HEK293 (cell line): Measurements from ENCODE around the gene ENO3.

Experiments used
- CTCF ChIA-PET: fragments of 350-600 bp; formaldehyde crosslinking; extraction: SDS; loops from one replicate; lab custom pipeline; 2021; ENCODE audit warnings: antibody characterized with exemption; lab: Yijun Ruan, JAX
- POLR2A ChIA-PET: fragments of 300-600 bp; formaldehyde crosslinking; extraction: SDS; loops from one replicate; lab custom pipeline; 2020; ENCODE audit warnings: antibody characterized with exemption, inconsistent platforms; lab: Yijun Ruan, JAX
- H3K27ac ChIP-seq: fragments of 200-500 bp; sonication (Bioruptor generic); 2 replicates; pipeline ENCODE4 v1.5.1; 2014; ENCODE audit warnings: low read depth, low read length, control low read depth, inconsistent platforms; ENCODE audit errors: extremely low read depth
- H3K36me3 ChIP-seq, 2 experiments: fragments of 200-500 bp in 1 of 2; sonication (Bioruptor generic) in 1 of 2; 1 replicate in 1 of 2; 2 replicates in 1 of 2; pipeline ENCODE4 v1.5.1; 2014 to 2017; ENCODE audit warnings: inconsistent platforms in 2 of 2, low read length in 2 of 2; ENCODE audit not compliant: control insufficient read depth in 2 of 2, insufficient read depth in 1 of 2
- H3K4me1 ChIP-seq: fragments of 200-500 bp; sonication (Bioruptor generic); 2 replicates; pipeline ENCODE4 v1.5.1; 2014; ENCODE audit warnings: mild to moderate bottlenecking, low read length, inconsistent platforms; ENCODE audit not compliant: control insufficient read depth, insufficient read depth
- H3K4me3 ChIP-seq: 2 replicates; pipeline ENCODE4 v1.5.1; 2011; ENCODE audit warnings: low read depth, mild to moderate bottlenecking, control low read depth, low read length, moderate library complexity
- H3K9me3 ChIP-seq: fragments of 200-500 bp; sonication (Bioruptor generic); 2 replicates; pipeline ENCODE4 v1.5.1; 2014; ENCODE audit warnings: low read depth, low read length, inconsistent platforms; ENCODE audit not compliant: control insufficient read depth, insufficient read depth
- MYNN ChIP-seq: fragments of 450-650 bp; formaldehyde crosslinking; IDR thresholded peaks from 2 replicates; pipeline ENCODE4 v1.5.1; 2016; ENCODE audit warnings: missing biosample characterization, missing genetic modification characterization, borderline replicate concordance
- WT1 ChIP-seq: fragments of 450-650 bp; formaldehyde crosslinking; IDR thresholded peaks from 2 replicates; pipeline ENCODE4 v1.5.1; 2016; ENCODE audit warnings: missing biosample characterization, missing genetic modification characterization
- ZBTB21 ChIP-seq: fragments of 450-650 bp; formaldehyde crosslinking; IDR thresholded peaks from 2 replicates; pipeline ENCODE4 v1.5.1; 2017; ENCODE audit warnings: missing biosample characterization, missing genetic modification characterization
- ZNF10 ChIP-seq: fragments of 450-650 bp; formaldehyde crosslinking; IDR thresholded peaks from 2 replicates; pipeline ENCODE4 v1.5.1; 2017; ENCODE audit warnings: missing biosample characterization, missing genetic modification characterization
- ZNF138 ChIP-seq: fragments of 450-650 bp; formaldehyde crosslinking; IDR thresholded peaks from 2 replicates; pipeline ENCODE4 v1.5.1; 2016; ENCODE audit warnings: missing biosample characterization, missing genetic modification characterization, borderline replicate concordance
- ZNF202 ChIP-seq: fragments of 450-650 bp; formaldehyde crosslinking; IDR thresholded peaks from 2 replicates; pipeline ENCODE4 v1.5.1; 2016; ENCODE audit warnings: missing biosample characterization, missing genetic modification characterization, borderline replicate concordance
- ZNF266 ChIP-seq: fragments of 450-650 bp; formaldehyde crosslinking; IDR thresholded peaks from 2 replicates; pipeline ENCODE4 v1.5.1; 2016; ENCODE audit warnings: missing biosample characterization, missing genetic modification characterization, low read depth
- ZNF280D ChIP-seq: fragments of 450-650 bp; formaldehyde crosslinking; IDR thresholded peaks from 2 replicates; pipeline ENCODE4 v1.5.1; 2016; ENCODE audit warnings: missing biosample characterization, missing genetic modification characterization
- ZNF510 ChIP-seq: fragments of 450-650 bp; formaldehyde crosslinking; IDR thresholded peaks from 2 replicates; pipeline ENCODE4 v1.5.1; 2018; ENCODE audit warnings: mild to moderate bottlenecking, missing genetic modification characterization, missing biosample characterization; ENCODE audit not compliant: insufficient replicate concordance
- ZNF544 ChIP-seq: fragments of 450-650 bp; formaldehyde crosslinking; IDR thresholded peaks from 2 replicates; pipeline ENCODE4 v1.5.0; 2017; ENCODE audit warnings: missing biosample characterization, missing genetic modification characterization
- ZNF600 ChIP-seq: fragments of 450-650 bp; formaldehyde crosslinking; IDR thresholded peaks from 2 replicates; pipeline ENCODE4 v1.5.1; 2016; ENCODE audit warnings: missing biosample characterization, missing genetic modification characterization
- ZNF623 ChIP-seq: fragments of 450-650 bp; formaldehyde crosslinking; IDR thresholded peaks from 2 replicates; pipeline ENCODE4 v1.5.1; 2016; ENCODE audit warnings: missing biosample characterization, missing genetic modification characterization
- ZNF629 ChIP-seq: fragments of 450-650 bp; formaldehyde crosslinking; IDR thresholded peaks from 2 replicates; pipeline ENCODE4 v1.5.1; 2017; ENCODE audit warnings: missing biosample characterization, missing genetic modification characterization
- ZNF639 ChIP-seq: fragments of 450-650 bp; formaldehyde crosslinking; IDR thresholded peaks from 2 replicates; pipeline ENCODE4 v1.5.1; 2016; ENCODE audit warnings: missing biosample characterization, missing genetic modification characterization
- ZNF645 ChIP-seq: fragments of 450-650 bp; formaldehyde crosslinking; IDR thresholded peaks from 2 replicates; pipeline ENCODE4; 2016; ENCODE audit warnings: missing biosample characterization, missing genetic modification characterization
- ZNF707 ChIP-seq: fragments of 450-650 bp; formaldehyde crosslinking; IDR thresholded peaks from 2 replicates; pipeline ENCODE4 v1.5.1; 2016; ENCODE audit warnings: missing biosample characterization, missing genetic modification characterization
- ZNF776 ChIP-seq: fragments of 450-650 bp; formaldehyde crosslinking; IDR thresholded peaks from 2 replicates; pipeline ENCODE4 v1.5.0; 2017; ENCODE audit warnings: missing biosample characterization, missing genetic modification characterization, borderline replicate concordance
- ZNF777 ChIP-seq: fragments of 450-650 bp; formaldehyde crosslinking; IDR thresholded peaks from 2 replicates; pipeline ENCODE4 v1.5.1; 2017; ENCODE audit warnings: missing biosample characterization, missing genetic modification characterization, borderline replicate concordance
- ZNF843 ChIP-seq: fragments of 450-650 bp; formaldehyde crosslinking; IDR thresholded peaks from 2 replicates; pipeline ENCODE4 v1.5.1; 2016; ENCODE audit warnings: missing biosample characterization, missing genetic modification characterization

Gene ENO3

GRCh38 chr17:4940555-4941318 lies 10.2 kb upstream of the ENO3 start (continued):
- TF ChIP-seq ZNF645 (tag by site-specific recombination), result no peak
- peak; percentile 55; the same call in 1 of the 2 replicates for TF ChIP-seq ZNF600 (tag by site-specific recombination)
- no peak; the same call in 1 of the 2 replicates for TF ChIP-seq WT1 (tag by site-specific recombination)
- no peak for TF ChIP-seq ZNF544
- no peak for TF ChIP-seq ZNF510 (tag by site-specific recombination)
- no peak for TF ChIP-seq ZNF777 (tag by site-specific recombination)
- no peak for TF ChIP-seq ZBTB21 (tag by site-specific recombination)
- TF ChIP-seq ZNF10 (tag by site-specific recombination), result 0 out of 2 replicates have a peak, but pooled peaks have one; percentile 4
- TF ChIP-seq ZNF629 (tag by site-specific recombination), result no peak
- TF ChIP-seq, all 188 proteins: peak for 16

GRCh38 chr17:4941319-4941610 lies 9.7 kb upstream of the ENO3 start:
- Histone ChIP-seq H3K4me3 (peak overlapping the region; percentile 87), H3K4me1 (peaks cover 17% of the 10 kb centered on the region), H3K36me3 (peaks cover 44 to 76% of the 10 kb centered on the region in 2 experiments), H3K9me3 (no peaks in the 10 kb centered on the region)
- POLR2A ChIA-PET, result interaction anchor here (2.7 kb wide), 1 partner anchor 27 kb away, joined by 106 read pairs; the partner anchor contains the start of gene SPAG7
- TF ChIP-seq MYNN (tag by site-specific recombination) (no peak), ZNF138 (tag by site-specific recombination) (no peak), ZNF266 (tag by site-specific recombination) (no peak), ZNF776 (no peak), ZNF623 (tag by site-specific recombination) (no peak), ZNF843 (tag by site-specific recombination) (no peak), ZNF707 (tag by site-specific recombination) (no peak), ZNF639 (no peak), ZNF202 (tag by site-specific recombination) (no peak), ZNF280D (tag by site-specific recombination) (no peak)
- TF ChIP-seq, all 188 proteins: peak for 0
- CTCF ChIA-PET, result interaction anchor here (0.6 to 3.0 kb wide), 3 partner anchors 11 to 38 kb away, joined by 3 to 20 read pairs (median 6); partner anchors contain the start of gene CHRNE
- H3K27ac ChIP-seq, result peak overlapping the region; percentile 93
